K562 (cell line): ENCODE measurements around the gene DNAJC6. TPM values are rescaled to one million over a fixed set of nuclear protein-coding genes. Genes with fewer than 3 reads are reported as not detected.
A peak's percentile ranks its signal among the peaks of the same experiment; 100 is the strongest.

Experiments used
- ATF1 ChIP-seq, 2 experiments: fragments of 450-650 bp in 1 of 2; IDR thresholded peaks; 2 replicates each; pipeline ENCODE4 v1.6.1; 2016; ENCODE audit warnings: missing compliant biosample characterization in 1 of 2, missing genetic modification characterization in 1 of 2
- ATF7 ChIP-seq: fragments of 450-650 bp; IDR thresholded peaks from 2 replicates; pipeline ENCODE4 v1.7.1; 2014; ENCODE audit warnings: mild to moderate bottlenecking, moderate library complexity
- C11orf30 ChIP-seq: fragments of 450-650 bp; IDR thresholded peaks from 2 replicates; pipeline ENCODE4 v1.6.1; 2016; ENCODE audit warnings: low read depth, mild to moderate bottlenecking
- CC2D1A ChIP-seq: fragments of 450-650 bp; IDR thresholded peaks from 2 replicates; pipeline ENCODE4 v1.6.1; 2017; ENCODE audit warnings: mild to moderate bottlenecking
- CREBBP ChIP-seq: IDR thresholded peaks from one replicate; pipeline ENCODE4 v1.6.1; 2012; ENCODE audit warnings: low read depth, mild to moderate bottlenecking, control low read depth, inconsistent platforms, low read length
- ELF4 ChIP-seq: fragments of 450-650 bp; formaldehyde crosslinking; IDR thresholded peaks from 2 replicates; pipeline ENCODE4 v1.4.0; 2022; ENCODE audit warnings: missing genetic modification characterization
- ETV5 ChIP-seq: sonication (generic); formaldehyde crosslinking; IDR thresholded peaks from 2 replicates; pipeline ENCODE4 v1.4.0; 2020; ENCODE audit warnings: low read depth, mild to moderate bottlenecking, missing genetic modification reagents
- HDAC6 ChIP-seq: IDR thresholded peaks from 2 replicates; pipeline ENCODE4 v1.6.1; 2012; ENCODE audit warnings: low read depth, mild to moderate bottlenecking, control low read depth, inconsistent platforms, low read length, moderate library complexity
- KLF16 ChIP-seq: IDR thresholded peaks from 2 replicates; pipeline ENCODE4 v1.6.1; 2016; ENCODE audit warnings: antibody characterized with exemption
- MAFF ChIP-seq: IDR thresholded peaks from 2 replicates; pipeline ENCODE4 v1.6.1; 2012; ENCODE audit warnings: low read length, improper control_type of control experiment
- MEIS2 ChIP-seq: fragments of 450-650 bp; IDR thresholded peaks from 2 replicates; pipeline ENCODE4 v1.6.1; 2014; ENCODE audit warnings: mild to moderate bottlenecking; ENCODE audit not compliant: partially characterized antibody
- NCOA1 ChIP-seq: fragments of 450-650 bp; IDR thresholded peaks from 2 replicates; pipeline ENCODE4 v1.6.1; 2016; ENCODE audit warnings: low read depth
- NFYB ChIP-seq: IDR thresholded peaks from 2 replicates; pipeline ENCODE4 v1.6.1; 2011; ENCODE audit warnings: mild to moderate bottlenecking, moderate library complexity; ENCODE audit not compliant: insufficient read length; ENCODE audit errors: extremely low read depth
- NUFIP1 ChIP-seq: fragments of 450-650 bp; IDR thresholded peaks from 2 replicates; pipeline ENCODE4 v1.6.1; 2018; ENCODE audit not compliant: partially characterized antibody
- TAL1 ChIP-seq: fragments of 450-650 bp; IDR thresholded peaks from 2 replicates; pipeline ENCODE4 v1.6.1; 2016; ENCODE audit warnings: mild to moderate bottlenecking
- TARDBP ChIP-seq: fragments of 450-650 bp; IDR thresholded peaks from 2 replicates; pipeline ENCODE4 v1.6.1; 2016
- TCF3 ChIP-seq: sonication (generic); formaldehyde crosslinking; IDR thresholded peaks from 2 replicates; pipeline ENCODE4 v1.4.0; 2020; ENCODE audit warnings: mild to moderate bottlenecking, missing genetic modification reagents
- WHSC1 ChIP-seq: IDR thresholded peaks from one replicate; pipeline ENCODE4 v1.6.1; 2012; ENCODE audit warnings: low read length, control low read depth, inconsistent platforms
- ZKSCAN1 ChIP-seq: fragments of 150-350 bp; IDR thresholded peaks from 2 replicates; pipeline ENCODE4 v1.6.1; 2016; ENCODE audit warnings: low read depth, low read length
- ZNF143 ChIP-seq: sonication (generic); formaldehyde crosslinking; IDR thresholded peaks from 2 replicates; pipeline ENCODE4 v1.9.0; 2022; ENCODE audit warnings: mild to moderate bottlenecking, missing genetic modification reagents
- ZNF584 ChIP-seq: fragments of 200-800 bp; sonication (Bioruptor generic); IDR thresholded peaks from 2 replicates; pipeline ENCODE4 v1.6.1; 2016; ENCODE audit warnings: low read depth, mild to moderate bottlenecking, missing genetic modification characterization, missing compliant biosample characterization
- ZNF780A ChIP-seq: fragments of 250-450 bp; sonication (Bioruptor Pico); IDR thresholded peaks from 2 replicates; pipeline ENCODE4 v1.5.0; 2021; ENCODE audit warnings: mild to moderate bottlenecking
- polyA plus RNA-seq, 8 experiments: library from polyadenylated mRNA; depleted of rRNA in 4 of 8; stranded (reverse) in 5 of 8; unstranded in 3 of 8; fragments of >200 nt; fragmentation: Nextera tagmentation in 2 of 8; fragmentation: Illumina TruSeq in 1 of 8; extraction: Ambion mirVana in 2 of 8; extraction: Trizol in 1 of 8; gene quantifications; 2 replicates each; pipeline versions ENCODE4 v1.2.1 to v1.2.3, GENCODE V29; 2011 to 2014; ENCODE audit warnings: inconsistent platforms in 1 of 8, missing spikeins in 1 of 8
- total RNA-seq, 7 experiments: library from RNA; depleted of rRNA in 6 of 7; stranded (reverse); fragments of >200 nt in 6 of 7; fragmentation: Illumina TruSeq in 2 of 7; extraction: Trizol in 2 of 7; gene quantifications; 2 replicates each; pipeline versions ENCODE4 v1.2.1 to v1.2.3, GENCODE V29; 2011 to 2021; ENCODE audit warnings: low replicate concordance in 1 of 7
- TF ChIP-seq, protein P1 (sequence below), 2 experiments: fragments of 450-650 bp; IDR thresholded peaks; 2 replicates each; pipeline ENCODE4 v1.6.1; 2016
- TF ChIP-seq, protein P2 (sequence below): fragments of 200-800 bp; sonication (Bioruptor generic); IDR thresholded peaks from 2 replicates; pipeline ENCODE4 v1.6.1; 2017; ENCODE audit warnings: missing genetic modification characterization, missing compliant biosample characterization
- TF ChIP-seq, protein P3 (sequence below): fragments of 250-450 bp; sonication (Bioruptor Pico); IDR thresholded peaks from 2 replicates; pipeline ENCODE4 v1.5.0; 2021; ENCODE audit warnings: mild to moderate bottlenecking, moderate library complexity

The DNAJC6 gene
- total and polyA plus RNA-seq, 9 of the 15 experiments (the other 6 are each of a cell fraction or from before 2014, with no cell fraction given): 6.7 to 78.7 (median 28.0) TPM

DNA sequence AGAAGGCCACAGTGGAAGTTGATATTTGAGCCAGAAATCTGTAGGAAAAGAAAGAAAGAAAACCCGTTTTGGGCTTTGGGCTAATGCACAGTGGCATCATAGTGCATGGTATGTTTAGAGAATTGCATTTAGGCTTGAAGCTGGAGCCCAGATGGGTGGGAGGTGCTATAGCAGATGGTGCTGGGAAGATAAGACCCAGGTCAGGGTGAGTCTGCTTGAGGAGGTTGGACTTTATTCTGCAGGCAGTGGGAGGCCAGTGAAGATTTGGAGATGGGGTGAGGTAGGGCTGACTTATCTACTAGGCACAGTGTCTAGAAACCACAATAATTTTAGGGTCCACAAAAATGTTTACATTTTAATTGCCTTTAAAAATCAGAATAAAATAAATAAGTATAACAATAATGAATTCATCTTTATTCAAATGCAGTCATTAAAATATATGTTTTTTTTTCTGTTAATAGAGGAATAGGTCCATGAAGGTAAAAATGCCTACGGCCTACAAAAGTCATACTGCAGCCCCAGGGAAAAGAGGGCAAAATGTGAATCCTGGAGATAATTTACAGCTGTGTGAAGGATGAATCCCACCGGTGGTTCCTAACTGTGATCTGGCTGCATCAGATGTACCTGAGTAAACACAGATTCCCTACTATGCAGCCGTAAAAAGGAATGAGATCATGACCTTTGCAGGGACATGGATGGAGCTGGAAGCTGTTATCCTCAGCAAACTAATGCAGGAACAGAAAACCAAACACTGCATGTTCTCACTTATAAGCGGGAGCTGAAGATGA, 8.7 kb downstream of the DNAJC6 start (continued):
- TF ChIP-seq, protein P1, sequence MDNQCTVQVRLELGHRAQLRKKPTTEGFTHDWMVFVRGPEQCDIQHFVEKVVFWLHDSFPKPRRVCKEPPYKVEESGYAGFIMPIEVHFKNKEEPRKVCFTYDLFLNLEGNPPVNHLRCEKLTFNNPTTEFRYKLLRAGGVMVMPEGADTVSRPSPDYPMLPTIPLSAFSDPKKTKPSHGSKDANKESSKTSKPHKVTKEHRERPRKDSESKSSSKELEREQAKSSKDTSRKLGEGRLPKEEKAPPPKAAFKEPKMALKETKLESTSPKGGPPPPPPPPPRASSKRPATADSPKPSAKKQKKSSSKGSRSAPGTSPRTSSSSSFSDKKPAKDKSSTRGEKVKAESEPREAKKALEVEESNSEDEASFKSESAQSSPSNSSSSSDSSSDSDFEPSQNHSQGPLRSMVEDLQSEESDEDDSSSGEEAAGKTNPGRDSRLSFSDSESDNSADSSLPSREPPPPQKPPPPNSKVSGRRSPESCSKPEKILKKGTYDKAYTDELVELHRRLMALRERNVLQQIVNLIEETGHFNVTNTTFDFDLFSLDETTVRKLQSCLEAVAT (IDR thresholded peaks at IDR 0.05): peak; percentile 22 to 81; a peak in 1 of 4 replicates
- TF ChIP-seq TCF3: peak; percentile 91
- TF ChIP-seq HDAC6: no peak
- peak; percentile 96 for TF ChIP-seq TAL1
- no peak for TF ChIP-seq ZNF143 (CRISPR knock-in tag)
- TF ChIP-seq ATF7: peak; percentile 68
- TF ChIP-seq ZNF780A (CRISPR knock-in tag): no peak
- TF ChIP-seq MEIS2: peak; percentile 64
- 0 out of 2 replicates have a peak, but pooled peaks have one; percentile 1 for TF ChIP-seq MAFF
- TF ChIP-seq, protein P2, sequence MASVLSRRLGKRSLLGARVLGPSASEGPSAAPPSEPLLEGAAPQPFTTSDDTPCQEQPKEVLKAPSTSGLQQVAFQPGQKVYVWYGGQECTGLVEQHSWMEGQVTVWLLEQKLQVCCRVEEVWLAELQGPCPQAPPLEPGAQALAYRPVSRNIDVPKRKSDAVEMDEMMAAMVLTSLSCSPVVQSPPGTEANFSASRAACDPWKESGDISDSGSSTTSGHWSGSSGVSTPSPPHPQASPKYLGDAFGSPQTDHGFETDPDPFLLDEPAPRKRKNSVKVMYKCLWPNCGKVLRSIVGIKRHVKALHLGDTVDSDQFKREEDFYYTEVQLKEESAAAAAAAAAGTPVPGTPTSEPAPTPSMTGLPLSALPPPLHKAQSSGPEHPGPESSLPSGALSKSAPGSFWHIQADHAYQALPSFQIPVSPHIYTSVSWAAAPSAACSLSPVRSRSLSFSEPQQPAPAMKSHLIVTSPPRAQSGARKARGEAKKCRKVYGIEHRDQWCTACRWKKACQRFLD: peak; percentile 79; the same call in 1 of the 2 replicates
- no peak for TF ChIP-seq WHSC1
- TF ChIP-seq CREBBP: no peak
- TF ChIP-seq CC2D1A: peak; percentile 76
- no peak for TF ChIP-seq ZNF584 (CRISPR knock-in tag)
- TF ChIP-seq NUFIP1: no peak
- TF ChIP-seq NCOA1: peak; percentile 49; the same call in 1 of the 2 replicates
- peak; percentile 88 for TF ChIP-seq KLF16
- TF ChIP-seq TARDBP: peak; percentile 41; the same call in 1 of the 2 replicates
- TF ChIP-seq ELF4 (CRISPR knock-in tag): peak; percentile 54; the same call in 1 of the 2 replicates
- TF ChIP-seq ETV5 (CRISPR knock-in tag): no peak
- TF ChIP-seq NFYB: no peak
- TF ChIP-seq, protein P3, sequence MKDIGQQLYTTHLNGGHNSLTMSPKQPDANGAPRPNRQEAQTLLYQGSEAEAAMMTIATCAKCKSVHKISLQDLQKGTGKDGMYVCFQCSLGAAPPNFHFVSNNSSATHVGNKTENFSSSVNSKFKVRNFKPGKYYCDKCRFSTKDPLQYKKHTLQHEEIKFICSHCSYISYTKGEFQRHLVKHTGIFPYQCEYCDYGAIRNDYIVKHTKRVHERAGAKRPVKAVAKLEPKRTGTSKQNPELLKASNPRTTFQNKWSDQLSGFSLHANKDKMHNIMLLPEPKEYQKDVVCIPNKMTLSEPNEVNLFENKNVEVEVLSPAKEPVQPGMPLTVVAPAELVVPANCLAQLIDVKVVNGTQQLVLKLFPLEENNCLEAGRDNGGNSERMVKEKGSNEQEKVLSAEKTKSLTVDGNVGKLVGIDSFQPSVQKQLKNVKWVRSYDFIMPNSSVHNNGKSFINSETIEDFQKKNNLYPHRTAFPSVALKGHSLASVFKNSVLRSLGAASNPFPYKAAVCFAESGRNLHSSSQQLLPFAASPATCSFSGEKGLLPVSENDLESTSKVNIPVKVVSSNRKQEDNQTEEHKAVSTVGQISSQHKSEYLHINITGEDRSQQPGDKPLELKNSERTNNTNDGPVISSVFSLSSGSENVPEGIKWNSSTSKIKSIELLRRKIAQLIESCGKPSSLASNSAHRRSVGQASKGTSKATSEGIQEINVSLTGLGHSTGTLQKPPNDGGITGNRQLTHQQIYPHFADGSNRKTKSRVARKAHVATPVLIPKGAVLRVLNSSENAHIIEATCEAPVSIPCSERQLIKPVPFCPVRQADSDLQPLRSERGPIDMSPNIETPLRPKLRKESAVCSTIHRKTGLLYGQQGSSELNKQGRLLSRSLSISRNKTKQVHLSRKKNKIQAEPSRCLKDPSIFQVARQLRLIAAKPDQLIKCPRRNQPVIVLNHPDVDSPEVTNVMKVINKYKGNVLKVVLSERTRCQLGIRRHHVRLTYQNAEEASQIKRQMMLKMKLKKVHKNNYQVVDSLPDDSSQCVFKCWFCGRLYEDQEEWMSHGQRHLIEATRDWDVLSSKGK (CRISPR knock-in tag): no peak
- TF ChIP-seq ZKSCAN1: peak; percentile 35; the same call in 1 of the 2 replicates
- TF ChIP-seq ATF1 (CRISPR knock-in tag; IDR thresholded peaks at IDR 0.05): no peak
- TF ChIP-seq ATF1 (tag; IDR thresholded peaks at IDR 0.05): peak; percentile 38; the same call in 1 of the 2 replicates
- no peak for TF ChIP-seq C11orf30
